Measurements from ENCODE around the gene TRIL.

GRCh38 chr7:28905464-28905863 lies 52.7 kb downstream of the TRIL start:
- no peak for TF ChIP-seq GABPA (IDR thresholded peaks at IDR 0.05; ENCODE audit: low read depth)
- TF ChIP-seq, protein P1, sequence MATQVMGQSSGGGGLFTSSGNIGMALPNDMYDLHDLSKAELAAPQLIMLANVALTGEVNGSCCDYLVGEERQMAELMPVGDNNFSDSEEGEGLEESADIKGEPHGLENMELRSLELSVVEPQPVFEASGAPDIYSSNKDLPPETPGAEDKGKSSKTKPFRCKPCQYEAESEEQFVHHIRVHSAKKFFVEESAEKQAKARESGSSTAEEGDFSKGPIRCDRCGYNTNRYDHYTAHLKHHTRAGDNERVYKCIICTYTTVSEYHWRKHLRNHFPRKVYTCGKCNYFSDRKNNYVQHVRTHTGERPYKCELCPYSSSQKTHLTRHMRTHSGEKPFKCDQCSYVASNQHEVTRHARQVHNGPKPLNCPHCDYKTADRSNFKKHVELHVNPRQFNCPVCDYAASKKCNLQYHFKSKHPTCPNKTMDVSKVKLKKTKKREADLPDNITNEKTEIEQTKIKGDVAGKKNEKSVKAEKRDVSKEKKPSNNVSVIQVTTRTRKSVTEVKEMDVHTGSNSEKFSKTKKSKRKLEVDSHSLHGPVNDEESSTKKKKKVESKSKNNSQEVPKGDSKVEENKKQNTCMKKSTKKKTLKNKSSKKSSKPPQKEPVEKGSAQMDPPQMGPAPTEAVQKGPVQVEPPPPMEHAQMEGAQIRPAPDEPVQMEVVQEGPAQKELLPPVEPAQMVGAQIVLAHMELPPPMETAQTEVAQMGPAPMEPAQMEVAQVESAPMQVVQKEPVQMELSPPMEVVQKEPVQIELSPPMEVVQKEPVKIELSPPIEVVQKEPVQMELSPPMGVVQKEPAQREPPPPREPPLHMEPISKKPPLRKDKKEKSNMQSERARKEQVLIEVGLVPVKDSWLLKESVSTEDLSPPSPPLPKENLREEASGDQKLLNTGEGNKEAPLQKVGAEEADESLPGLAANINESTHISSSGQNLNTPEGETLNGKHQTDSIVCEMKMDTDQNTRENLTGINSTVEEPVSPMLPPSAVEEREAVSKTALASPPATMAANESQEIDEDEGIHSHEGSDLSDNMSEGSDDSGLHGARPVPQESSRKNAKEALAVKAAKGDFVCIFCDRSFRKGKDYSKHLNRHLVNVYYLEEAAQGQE (IDR thresholded peaks at IDR 0.05; ENCODE audit: insufficient replicate concordance, low read depth), result no peak

Measured in HL-60 (cell line).